Mesothelial cell of epicardium (in vitro differentiated cells): ENCODE results near the gene XRCC2. TPM values are rescaled to one million over a fixed set of nuclear protein-coding genes. Genes with fewer than 3 reads are reported as not detected.

Experiments used
- DNase-seq, 2 experiments: peaks; one replicate each; pipeline ENCODE4 v3.0.0; 2021; ENCODE audit warnings: low spot score in 2 of 2; ENCODE audit not compliant: unreplicated experiment in 2 of 2
- H3K27ac Mint-ChIP-seq: 2 replicates; pipeline ENCODE4 v1.8.0; 2021; ENCODE audit warnings: mixed read lengths
- H3K27me3 Mint-ChIP-seq: 2 replicates; pipeline ENCODE4 v1.8.0; 2021; ENCODE audit warnings: low read depth, mixed read lengths
- H3K36me3 Mint-ChIP-seq: 2 replicates; pipeline ENCODE4 v1.8.0; 2021; ENCODE audit warnings: mixed read lengths
- H3K4me1 Mint-ChIP-seq: 2 replicates; pipeline ENCODE4 v1.8.0; 2021; ENCODE audit warnings: mixed read lengths
- H3K4me3 Mint-ChIP-seq: 2 replicates; pipeline ENCODE4 v1.8.0; 2021; ENCODE audit warnings: mild to moderate bottlenecking, moderate library complexity, mixed read lengths
- H3K9me3 Mint-ChIP-seq: 2 replicates; pipeline ENCODE4 v1.8.0; 2021; ENCODE audit warnings: mixed read lengths
- total RNA-seq: library from RNA; stranded (reverse); gene quantifications from 3 replicates; pipeline ENCODE4 v1.2.1, GENCODE V29; 2021
- TF ChIP-seq, protein P1 (sequence below): fragments of 200-600 bp; sonication (generic); IDR thresholded peaks from one replicate; pipeline ENCODE4 v1.5.0; 2021; ENCODE audit warnings: antibody characterized with exemption; ENCODE audit not compliant: unreplicated experiment

The XRCC2 gene
- total RNA-seq, 1 donor from 2014 or later = 7.0 TPM

GRCh38 chr7:152596824-152597223 is 79.1 kb downstream of the XRCC2 start:
- TF ChIP-seq, protein P1, sequence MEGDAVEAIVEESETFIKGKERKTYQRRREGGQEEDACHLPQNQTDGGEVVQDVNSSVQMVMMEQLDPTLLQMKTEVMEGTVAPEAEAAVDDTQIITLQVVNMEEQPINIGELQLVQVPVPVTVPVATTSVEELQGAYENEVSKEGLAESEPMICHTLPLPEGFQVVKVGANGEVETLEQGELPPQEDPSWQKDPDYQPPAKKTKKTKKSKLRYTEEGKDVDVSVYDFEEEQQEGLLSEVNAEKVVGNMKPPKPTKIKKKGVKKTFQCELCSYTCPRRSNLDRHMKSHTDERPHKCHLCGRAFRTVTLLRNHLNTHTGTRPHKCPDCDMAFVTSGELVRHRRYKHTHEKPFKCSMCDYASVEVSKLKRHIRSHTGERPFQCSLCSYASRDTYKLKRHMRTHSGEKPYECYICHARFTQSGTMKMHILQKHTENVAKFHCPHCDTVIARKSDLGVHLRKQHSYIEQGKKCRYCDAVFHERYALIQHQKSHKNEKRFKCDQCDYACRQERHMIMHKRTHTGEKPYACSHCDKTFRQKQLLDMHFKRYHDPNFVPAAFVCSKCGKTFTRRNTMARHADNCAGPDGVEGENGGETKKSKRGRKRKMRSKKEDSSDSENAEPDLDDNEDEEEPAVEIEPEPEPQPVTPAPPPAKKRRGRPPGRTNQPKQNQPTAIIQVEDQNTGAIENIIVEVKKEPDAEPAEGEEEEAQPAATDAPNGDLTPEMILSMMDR = no peak
- Mint-ChIP-seq H3K27ac (no peak overlapping the region), H3K36me3 (no peaks in the 10 kb centered on the region), H3K4me1 (no peaks in the 10 kb centered on the region), H3K9me3 (no peaks in the 10 kb centered on the region), H3K27me3 (no peaks in the 10 kb centered on the region), H3K4me3 (no peak overlapping the region)
- no peak for DNase-seq

Other genes with a start within 250 kb of the XRCC2 start
- 103 to 108 TPM (median 106 TPM) in 3 replicates for gene KMT2C, start 240.1 kb downstream of the XRCC2 start, total RNA-seq
- 12.7 to 14.7 TPM (median 13.7 TPM) in 3 replicates for gene ACTR3B, start 83.6 kb upstream of the XRCC2 start, total RNA-seq